Left lung (tissue), 10 donors: Measurements from ENCODE around the gene PXN. TPM values are rescaled to one million over a fixed set of nuclear protein-coding genes. Genes with fewer than 3 reads are reported as not detected.
A peak's percentile ranks its signal among the peaks of the same experiment; 100 is the strongest.

Experiments used
- ATAC-seq: fragments of 200-7000 bp; cut with Tn5 transposase; one replicate; pipeline ENCODE4 v1.9.1; 2020; ENCODE audit warnings: moderate library complexity
- DNase-seq, 4 donors: peaks; one replicate each; pipeline ENCODE4 v3.0.0-alpha.2; 2013 to 2020
- H3K27ac ChIP-seq, 2 donors: fragments of 200-600 bp; sonication (generic) in 1 of 2; one replicate each; pipeline versions ENCODE4 v1.5.0 to v1.8.0; 2020 to 2021
- H3K27me3 ChIP-seq, 2 donors: fragments of 200-600 bp; sonication (generic) in 1 of 2; one replicate each; pipeline versions ENCODE4 v1.5.0 to v1.8.0; 2020 to 2021
- H3K36me3 ChIP-seq, 2 donors: fragments of 200-600 bp; sonication (generic) in 1 of 2; one replicate each; pipeline versions ENCODE4 v1.5.0 to v1.8.0; 2020 to 2021
- H3K4me1 ChIP-seq, 2 donors: fragments of 200-600 bp; one replicate each; pipeline ENCODE4 v1.8.0; 2021
- H3K4me3 ChIP-seq, 2 donors: fragments of 200-600 bp; sonication (generic) in 1 of 2; one replicate each; pipeline versions ENCODE4 v1.5.0 to v1.8.0; 2020 to 2021; ENCODE audit warnings: mild to moderate bottlenecking in 1 of 2
- H3K9me3 ChIP-seq, 2 donors: fragments of 200-600 bp; sonication (generic) in 1 of 2; one replicate each; pipeline versions ENCODE4 v1.5.0 to v1.8.0; 2020 to 2021
- intact Hi-C, 2 donors: fragments of 100-400 bp; cut with DNase I; formaldehyde crosslinking; loops; one replicate each; pipeline versions ENCODE4 v1.11.2 to v1.14.2; 2022
- polyA plus RNA-seq, 6 donors: library from polyadenylated mRNA; unstranded; fragments of 120-200 nt; gene quantifications; one replicate each; pipeline ENCODE4 v1.2.1, GENCODE V29; 2013; ENCODE audit not compliant: insufficient read length in 6 of 6
- total RNA-seq, 2 donors: library from RNA; stranded (reverse); fragmentation: NEBNext Ultra II Directional; extraction: Animal tissue kit (Norgen Biotek cat#: 25700); gene quantifications; one replicate each; pipeline ENCODE4 v1.2.1, GENCODE V29; 2021
- TF ChIP-seq, protein P1 (sequence below), 2 donors: fragments of 200-600 bp; sonication (generic) in 1 of 2; IDR thresholded peaks; one replicate each; pipeline versions ENCODE4 v1.5.0 to v1.8.0; 2021; ENCODE audit warnings: antibody characterized with exemption in 2 of 2
- donor health status: DM: no; HTN: yes; CAD: no.
- donor health status: DM: no; HTN: no; CAD: no.

The PXN gene
- total and polyA plus RNA-seq, 8 donors = 56.5 to 111 (median 64.4) TPM

GRCh38 chr12:120228041-120228290 is 37.6 kb downstream of the PXN start:
- Histone ChIP-seq H3K27ac (peak overlapping the region in 1 of 2 donors; percentile 91), H3K27me3 (no peaks in the 10 kb centered on the region), H3K4me3 (no peak overlapping the region), H3K9me3 (no peaks in the 10 kb centered on the region), H3K4me1 (peaks cover 62 to 95% of the 10 kb centered on the region in 2 donors), H3K36me3 (peaks cover 0 to 14% of the 10 kb centered on the region in 2 donors)
- TF ChIP-seq, protein P1, sequence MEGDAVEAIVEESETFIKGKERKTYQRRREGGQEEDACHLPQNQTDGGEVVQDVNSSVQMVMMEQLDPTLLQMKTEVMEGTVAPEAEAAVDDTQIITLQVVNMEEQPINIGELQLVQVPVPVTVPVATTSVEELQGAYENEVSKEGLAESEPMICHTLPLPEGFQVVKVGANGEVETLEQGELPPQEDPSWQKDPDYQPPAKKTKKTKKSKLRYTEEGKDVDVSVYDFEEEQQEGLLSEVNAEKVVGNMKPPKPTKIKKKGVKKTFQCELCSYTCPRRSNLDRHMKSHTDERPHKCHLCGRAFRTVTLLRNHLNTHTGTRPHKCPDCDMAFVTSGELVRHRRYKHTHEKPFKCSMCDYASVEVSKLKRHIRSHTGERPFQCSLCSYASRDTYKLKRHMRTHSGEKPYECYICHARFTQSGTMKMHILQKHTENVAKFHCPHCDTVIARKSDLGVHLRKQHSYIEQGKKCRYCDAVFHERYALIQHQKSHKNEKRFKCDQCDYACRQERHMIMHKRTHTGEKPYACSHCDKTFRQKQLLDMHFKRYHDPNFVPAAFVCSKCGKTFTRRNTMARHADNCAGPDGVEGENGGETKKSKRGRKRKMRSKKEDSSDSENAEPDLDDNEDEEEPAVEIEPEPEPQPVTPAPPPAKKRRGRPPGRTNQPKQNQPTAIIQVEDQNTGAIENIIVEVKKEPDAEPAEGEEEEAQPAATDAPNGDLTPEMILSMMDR (IDR thresholded peaks at IDR 0.05) = no peak
- ATAC-seq = no peak
- DNase-seq = no peak
- intact Hi-C loops = loop anchor here (5.0 kb wide), 1 partner anchor 39 kb away; the partner anchor contains the start of gene PXN (in 2 of the 2)

DNA sequence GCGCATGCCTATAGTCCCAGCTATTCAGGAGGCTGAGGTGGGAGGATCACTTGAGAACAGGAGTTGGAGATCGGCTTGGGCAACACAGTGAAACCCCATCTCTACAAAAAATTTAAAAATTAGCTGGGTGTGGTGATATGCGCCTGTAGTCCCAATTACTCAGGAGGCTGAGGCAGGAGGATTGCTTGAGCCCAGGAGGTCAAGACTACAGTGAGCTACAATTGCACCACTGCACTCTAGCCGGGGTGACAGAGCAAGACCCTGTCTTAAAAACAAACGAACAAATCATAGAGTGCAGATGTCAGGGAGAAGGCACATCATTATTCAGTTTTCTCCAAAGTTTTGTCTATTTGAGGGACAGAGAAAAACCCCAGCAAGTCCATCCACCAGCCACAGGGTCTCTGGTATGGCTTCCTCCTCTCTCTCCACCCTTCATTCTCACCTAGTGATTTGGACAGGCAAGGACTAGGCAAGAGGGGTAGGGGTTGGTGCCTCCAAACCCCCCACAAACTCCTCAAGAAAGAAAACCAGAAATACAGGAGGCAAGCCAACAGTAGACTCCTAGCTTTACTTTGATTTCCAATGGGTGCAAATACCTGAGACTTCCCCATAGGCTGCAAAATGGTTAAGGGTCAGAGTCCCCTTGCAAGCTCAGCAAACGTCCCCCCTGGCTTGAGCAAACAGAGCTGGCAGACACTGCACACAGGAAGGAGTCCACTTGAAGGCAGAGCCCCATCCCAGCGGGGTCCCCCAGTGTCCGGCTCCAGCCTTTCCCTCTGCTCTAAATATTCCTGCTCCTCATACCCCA is 38.1 kb downstream of the PXN start:
- TF ChIP-seq, protein P1 (IDR thresholded peaks at IDR 0.05) = no peak
- Histone ChIP-seq H3K27me3 (no peaks in the 10 kb centered on the region), H3K9me3 (no peaks in the 10 kb centered on the region), H3K27ac (peak overlapping the region in 1 of 2 donors; percentile 91), H3K36me3 (peaks cover 0 to 20% of the 10 kb centered on the region in 2 donors), H3K4me3 (no peak overlapping the region), H3K4me1 (peaks cover 58 to 89% of the 10 kb centered on the region in 2 donors)
- peak in 1 of 4 donors; percentile 30 for DNase-seq
- no peak for ATAC-seq
- intact Hi-C loops = loop anchor here (5.0 kb wide), 1 partner anchor 40 kb away; the partner anchor contains the start of gene PXN (in 2 of the 2)

GRCh38 chr12:120225852-120226640 is 39.5 kb downstream of the PXN start:
- H3K9me3 ChIP-seq = no peaks in the 10 kb centered on the region
- peaks cover 0 to 34% of the 10 kb centered on the region in 2 donors for H3K36me3 ChIP-seq
- peaks cover 47 to 76% of the 10 kb centered on the region in 2 donors for H3K4me1 ChIP-seq
- TF ChIP-seq, protein P1 (IDR thresholded peaks at IDR 0.05) = no peak
- intact Hi-C loops = loop anchor here (5.0 kb wide), 1 partner anchor 41 kb away; the partner anchor contains the start of gene PXN (in 2 of the 2)
- peak; percentile 60 for ATAC-seq
- peak overlapping the region; percentile 76 to 77 for H3K27ac ChIP-seq
- DNase-seq = peak in 2 of 4 donors; percentile 77 to 89
- peak overlapping the region; percentile 7 to 41 for H3K4me3 ChIP-seq
- H3K27me3 ChIP-seq = no peaks in the 10 kb centered on the region

- intact Hi-C loops = loop anchor here (5.0 kb wide), 1 partner anchor 42 kb away; the partner anchor contains the start of gene PXN (in 2 of the 2)
- Histone ChIP-seq H3K27ac (peak overlapping the region; percentile 76 to 77), H3K9me3 (no peaks in the 10 kb centered on the region), H3K4me1 (peaks cover 39 to 67% of the 10 kb centered on the region in 2 donors), H3K4me3 (peak overlapping the region; percentile 7 to 41), H3K36me3 (peaks cover 0 to 42% of the 10 kb centered on the region in 2 donors), H3K27me3 (no peaks in the 10 kb centered on the region)
- DNase-seq (no peak), ATAC-seq (peak; percentile 16)
- TF ChIP-seq, protein P1 (IDR thresholded peaks at IDR 0.05) = no peak
These were observed 40.4 kb downstream of the PXN start for GRCh38 chr12:120225200-120225558.
